ENCODE measurements around the gene MRPS18B.
A peak's percentile ranks its signal among the peaks of the same experiment; 100 is the strongest.

Gene MRPS18B

GRCh38 chr6:30601815-30602641, 15.6 kb upstream of the MRPS18B start:
- no peak for TF ChIP-seq CTCF (IDR thresholded peaks at IDR 0.05; ENCODE audit: low read depth, low read length, missing control alignments)
- H3K4me3 ChIP-seq (ENCODE audit: low read depth, low read length): no peak overlapping the region

GRCh38 chr6:30603961-30604360, 13.7 kb upstream of the MRPS18B start:
- TF ChIP-seq CTCF (IDR thresholded peaks at IDR 0.05; ENCODE audit: low read depth, low read length, missing control alignments): no peak
- no peak overlapping the region for H3K4me3 ChIP-seq (ENCODE audit: low read depth, low read length)
- DNase-seq (ENCODE audit: low read depth): no peak

More at GRCh38 chr6:30601815-30602641, 15.6 kb upstream of the MRPS18B start:
- no peak for DNase-seq (ENCODE audit: low read depth)

GRCh38 chr6:30610065-30610464, 7.6 kb upstream of the MRPS18B start:
- TF ChIP-seq CTCF (IDR thresholded peaks at IDR 0.05; ENCODE audit: low read depth, low read length, missing control alignments): no peak
- DNase-seq (ENCODE audit: low read depth): no peak
- no peak overlapping the region for H3K4me3 ChIP-seq (ENCODE audit: low read depth, low read length)

GRCh38 chr6:30611150-30611855, 6.3 kb upstream of the MRPS18B start:
- DNase-seq (ENCODE audit: low read depth): no peak
- no peak overlapping the region for H3K4me3 ChIP-seq (ENCODE audit: low read depth, low read length)
- TF ChIP-seq CTCF (IDR thresholded peaks at IDR 0.05; ENCODE audit: low read depth, low read length, missing control alignments): no peak

- no peak for DNase-seq (ENCODE audit: low read depth)
- TF ChIP-seq CTCF (IDR thresholded peaks at IDR 0.05; ENCODE audit: low read depth, low read length, missing control alignments): no peak
- no peak overlapping the region for H3K4me3 ChIP-seq (ENCODE audit: low read depth, low read length)
Measured at GRCh38 chr6:30611856-30612194, 5.8 kb upstream of the MRPS18B start.

GRCh38 chr6:30612213-30612612, 5.4 kb upstream of the MRPS18B start:
- TF ChIP-seq CTCF (IDR thresholded peaks at IDR 0.05; ENCODE audit: low read depth, low read length, missing control alignments): peak; percentile 2
- no peak for DNase-seq (ENCODE audit: low read depth)
- H3K4me3 ChIP-seq (ENCODE audit: low read depth, low read length): no peak overlapping the region
